HG02840 (cell line): ENCODE measurements around the gene TRHDE.

Experiments
- ATAC-seq: cut with Tn5 transposase; IDR thresholded peaks from one replicate; pipeline ENCODE4 v1.9.1; 2021; ENCODE audit warnings: mild to moderate bottlenecking, moderate library complexity, moderate number of reproducible peaks; ENCODE audit not compliant: unreplicated experiment, low FRiP score

TRHDE gene

DNA sequence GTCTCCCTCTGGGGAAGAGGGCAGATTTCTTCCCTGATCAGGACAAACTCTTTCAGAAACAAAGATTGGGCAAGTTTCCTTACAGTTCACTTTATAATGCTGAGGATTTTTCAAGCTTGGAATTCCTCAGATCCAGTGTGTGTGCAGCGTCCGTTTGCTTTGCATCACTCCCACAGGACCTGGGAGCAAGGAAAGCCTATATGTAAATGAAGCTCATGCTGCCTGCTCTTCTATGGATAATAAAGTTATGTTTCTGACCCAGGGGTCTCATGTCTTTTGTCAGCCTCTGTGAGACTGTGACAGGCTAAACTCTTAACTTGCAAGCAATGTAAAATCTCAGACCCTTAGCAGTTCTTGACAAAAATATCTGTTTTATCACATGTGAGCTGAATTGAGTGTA, 41.6 kb downstream of the TRHDE start:
- ATAC-seq: no peak

DNA sequence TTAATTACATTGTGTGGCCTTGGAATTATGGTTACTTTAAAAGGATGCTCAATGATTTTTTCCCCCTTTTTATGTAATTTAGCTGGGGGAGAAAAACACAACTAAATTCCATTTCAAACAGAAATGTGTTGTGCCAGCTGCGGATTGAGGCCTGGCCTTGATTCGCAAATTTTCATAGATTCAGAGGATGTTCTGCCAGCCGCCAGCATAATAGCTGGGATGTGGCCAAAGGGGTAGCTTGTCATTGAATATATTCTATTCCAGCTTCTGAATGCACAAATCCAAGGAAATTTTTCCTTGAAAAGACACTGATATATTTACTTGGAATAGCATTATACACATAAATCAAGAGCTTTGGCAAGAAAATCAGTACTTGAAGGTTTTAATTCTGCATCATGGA, 43.7 kb downstream of the TRHDE start:
- no peak for ATAC-seq

GRCh38 chr12:72318341-72318740, 46.2 kb downstream of the TRHDE start:
- ATAC-seq: no peak

GRCh38 chr12:72323881-72324280, 51.7 kb downstream of the TRHDE start:
- ATAC-seq: no peak

DNA sequence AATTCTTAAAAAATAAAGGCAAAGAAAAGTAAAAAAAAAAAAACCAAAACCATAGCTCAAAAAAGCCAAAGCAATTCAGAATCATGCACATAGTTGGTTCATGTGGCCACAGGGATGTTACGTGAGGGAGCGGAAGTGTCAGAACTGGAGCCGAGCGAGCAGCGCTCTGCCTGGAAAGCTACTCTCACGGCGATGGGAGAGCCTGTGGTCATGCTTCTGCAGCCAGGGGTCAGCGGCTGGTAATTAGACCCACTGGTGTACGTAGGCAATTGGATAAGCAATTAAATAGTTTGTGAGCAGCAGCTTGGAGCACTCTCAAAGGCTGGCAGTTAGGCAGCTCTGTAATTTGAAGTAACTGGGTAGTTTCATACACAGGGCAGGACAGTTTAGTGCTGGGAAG, 58.1 kb downstream of the TRHDE start:
- ATAC-seq: no peak

DNA sequence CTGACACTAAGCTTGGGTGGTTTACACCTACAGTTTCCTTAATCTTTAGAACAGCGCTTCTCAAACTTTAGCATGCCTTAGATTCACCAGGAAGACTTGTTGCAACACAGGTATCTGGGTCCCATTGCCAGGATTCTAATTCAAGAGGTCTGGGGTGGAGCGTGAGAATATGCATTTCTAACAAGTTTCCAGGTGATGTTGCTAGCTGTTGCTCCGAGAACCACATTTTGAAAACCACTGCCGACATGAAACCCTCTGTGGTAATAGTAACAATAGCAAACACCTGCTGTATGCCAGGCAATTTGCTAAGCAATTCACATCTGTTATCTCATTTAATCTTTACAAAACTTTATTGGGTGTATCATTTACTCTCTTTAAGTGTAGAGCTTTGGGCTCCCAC, 58.6 kb downstream of the TRHDE start:
- ATAC-seq: no peak

GRCh38 chr12:72337382-72337781, 65.2 kb downstream of the TRHDE start:
- ATAC-seq: no peak

GRCh38 chr12:72337946-72338345, 65.8 kb downstream of the TRHDE start:
- ATAC-seq: no peak

DNA sequence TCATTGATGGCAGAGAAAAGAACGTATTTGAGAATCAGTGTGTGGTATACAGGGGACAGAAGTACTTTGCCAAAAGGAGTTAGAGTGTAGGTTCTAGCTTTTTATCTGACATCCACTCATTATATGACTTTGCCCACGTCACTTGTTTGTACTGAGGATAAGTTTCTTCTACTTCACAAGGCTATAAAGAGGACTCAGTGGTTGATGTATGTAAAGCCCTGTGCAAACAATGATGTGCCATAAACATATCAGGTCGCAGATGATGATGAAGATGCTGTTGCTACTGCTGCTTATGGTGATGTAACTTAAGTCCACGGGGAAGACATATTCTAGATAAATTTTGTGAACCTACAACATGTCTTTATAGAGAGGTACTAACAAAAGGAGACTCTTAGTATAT, 66.3 kb downstream of the TRHDE start:
- ATAC-seq: no peak

DNA sequence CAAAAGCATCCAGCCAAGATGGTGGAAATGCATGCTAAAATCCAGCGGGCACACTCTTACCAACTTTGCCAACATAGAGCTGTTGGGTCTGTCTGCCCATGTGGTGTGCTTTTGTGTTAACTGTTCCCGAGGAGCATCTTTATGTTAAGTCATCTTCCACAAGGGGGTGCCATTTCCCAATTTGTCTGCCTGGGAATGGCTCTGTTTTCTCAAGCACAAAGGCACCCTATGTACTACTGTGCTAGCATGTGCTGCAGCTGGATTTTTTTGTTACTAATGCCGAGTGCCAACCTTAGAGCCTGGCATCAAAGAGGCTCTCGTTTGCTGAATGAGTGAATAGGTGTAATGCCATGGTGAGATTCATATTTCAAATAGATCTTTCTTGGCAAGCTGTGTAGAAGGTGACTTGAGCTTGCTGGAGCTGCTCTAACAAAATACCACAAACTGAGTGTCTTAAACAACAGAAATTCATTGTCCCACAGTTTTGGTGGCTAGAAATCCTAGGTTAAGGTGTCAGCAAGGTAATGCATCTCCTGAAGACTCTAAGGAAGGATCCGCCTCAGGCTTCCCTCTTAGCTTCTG, 74.3 kb downstream of the TRHDE start:
- ATAC-seq: peak; percentile 89

DNA sequence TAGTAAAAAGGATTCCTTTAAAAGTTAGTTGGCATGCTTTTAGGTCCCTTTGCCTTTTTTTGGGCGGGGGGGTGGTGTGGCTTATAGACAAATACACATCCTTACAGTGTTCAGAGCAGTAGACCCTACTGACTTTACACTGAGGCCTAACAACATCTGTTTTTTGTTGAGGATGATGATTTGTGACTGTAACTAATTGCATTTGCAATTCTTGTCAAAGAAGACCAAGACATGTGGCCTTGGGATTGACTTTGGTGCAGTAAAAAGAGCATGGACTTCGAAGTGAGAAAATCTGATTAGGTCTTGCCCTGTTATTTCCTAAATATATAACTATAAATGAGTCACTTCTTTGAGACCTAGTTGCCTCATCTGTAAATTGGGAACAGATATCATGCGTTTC, 77.3 kb downstream of the TRHDE start:
- ATAC-seq: no peak

DNA sequence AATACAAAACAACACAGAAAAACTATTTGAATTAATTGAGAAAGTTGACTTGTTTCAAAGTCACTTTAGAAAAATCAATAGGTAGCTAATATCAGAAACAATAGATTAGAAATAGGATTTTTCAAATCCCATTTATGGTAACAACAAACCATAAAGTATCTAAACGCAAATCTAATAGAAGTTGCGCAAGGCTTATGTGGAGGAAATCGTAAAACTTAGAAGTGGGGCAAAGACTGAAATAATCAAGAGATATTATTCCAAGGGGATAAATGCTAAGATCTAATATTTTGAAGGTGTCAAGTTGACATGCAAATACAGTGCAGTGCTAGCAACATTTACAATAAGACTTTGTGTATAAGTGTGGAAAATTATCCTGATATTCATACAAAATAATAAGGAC, 87.2 kb downstream of the TRHDE start:
- ATAC-seq: no peak

- no peak for ATAC-seq
These were observed 93.0 kb downstream of the TRHDE start for GRCh38 chr12:72365151-72365550.

DNA sequence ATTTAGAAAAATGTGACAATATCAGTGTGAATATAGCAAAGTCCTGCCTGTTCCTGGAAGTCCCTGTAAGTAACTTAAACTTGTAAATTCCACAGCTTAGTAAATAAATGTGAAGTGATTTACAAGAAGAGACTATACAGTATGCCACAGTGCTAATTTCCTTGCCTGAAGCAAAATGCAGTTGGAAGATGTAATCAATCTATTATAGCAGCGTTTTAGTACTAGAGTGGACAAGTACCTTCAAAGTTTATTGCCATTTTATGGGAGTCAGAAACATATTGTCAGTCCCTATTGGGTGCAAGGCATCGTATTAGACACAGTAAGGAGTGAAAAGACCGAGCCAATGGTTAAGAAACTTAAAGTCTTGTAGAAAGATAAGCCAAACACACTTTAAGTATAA, 94.1 kb downstream of the TRHDE start:
- no peak for ATAC-seq

- ATAC-seq: no peak
These were observed 96.1 kb downstream of the TRHDE start for GRCh38 chr12:72368298-72368697.

GRCh38 chr12:72368719-72369422, 96.7 kb downstream of the TRHDE start:
- ATAC-seq: no peak

DNA sequence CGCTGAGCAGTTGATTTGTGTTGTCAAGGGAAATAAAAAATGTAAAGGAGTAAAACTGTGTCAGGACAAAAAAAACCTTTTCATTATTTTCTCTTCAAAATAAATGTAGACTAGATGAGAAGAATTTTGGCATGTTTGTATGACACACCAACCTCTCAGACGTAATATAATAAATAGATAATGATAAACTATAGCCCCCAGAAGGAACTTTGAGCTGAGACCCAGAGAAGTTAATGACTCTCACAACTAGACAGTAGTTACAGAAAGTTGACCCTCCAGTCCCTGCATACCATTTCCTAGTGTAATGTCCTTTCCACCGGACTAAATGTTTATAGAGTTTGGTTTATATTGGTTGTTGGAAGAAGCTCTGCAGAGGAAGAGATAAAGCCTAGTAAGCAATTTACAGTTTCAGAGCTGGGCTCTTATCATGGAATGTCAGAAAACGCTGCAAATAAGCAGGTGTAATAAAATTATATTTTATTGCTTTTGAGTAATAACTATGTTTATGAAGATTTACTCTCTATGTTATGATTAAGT, 97.3 kb downstream of the TRHDE start:
- ATAC-seq: no peak

GRCh38 chr12:72380441-72380840, 108.3 kb downstream of the TRHDE start:
- no peak for ATAC-seq

GRCh38 chr12:72388322-72388721, 116.2 kb downstream of the TRHDE start:
- ATAC-seq: no peak

DNA sequence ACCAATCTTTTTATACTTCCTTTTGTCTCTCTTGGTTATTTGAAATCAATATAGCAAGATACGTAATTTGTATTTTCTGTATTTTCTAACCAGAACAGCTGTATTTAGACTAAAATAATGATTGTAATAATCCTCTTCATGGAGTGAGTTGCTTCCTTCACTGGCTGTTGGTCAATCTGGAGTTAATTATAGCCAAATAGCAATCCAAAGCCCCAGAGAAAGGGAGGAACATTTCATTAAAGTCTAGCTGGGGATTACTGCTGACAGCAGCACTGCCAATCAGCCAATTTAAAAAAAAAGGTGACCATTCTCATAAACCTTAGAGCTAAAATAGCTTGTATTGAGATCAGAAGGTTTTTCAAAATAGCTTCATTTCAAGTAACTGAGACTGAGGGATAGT, 118.0 kb downstream of the TRHDE start:
- ATAC-seq: no peak

- ATAC-seq: no peak
These were observed 133.9 kb downstream of the TRHDE start for GRCh38 chr12:72406111-72406510.

DNA sequence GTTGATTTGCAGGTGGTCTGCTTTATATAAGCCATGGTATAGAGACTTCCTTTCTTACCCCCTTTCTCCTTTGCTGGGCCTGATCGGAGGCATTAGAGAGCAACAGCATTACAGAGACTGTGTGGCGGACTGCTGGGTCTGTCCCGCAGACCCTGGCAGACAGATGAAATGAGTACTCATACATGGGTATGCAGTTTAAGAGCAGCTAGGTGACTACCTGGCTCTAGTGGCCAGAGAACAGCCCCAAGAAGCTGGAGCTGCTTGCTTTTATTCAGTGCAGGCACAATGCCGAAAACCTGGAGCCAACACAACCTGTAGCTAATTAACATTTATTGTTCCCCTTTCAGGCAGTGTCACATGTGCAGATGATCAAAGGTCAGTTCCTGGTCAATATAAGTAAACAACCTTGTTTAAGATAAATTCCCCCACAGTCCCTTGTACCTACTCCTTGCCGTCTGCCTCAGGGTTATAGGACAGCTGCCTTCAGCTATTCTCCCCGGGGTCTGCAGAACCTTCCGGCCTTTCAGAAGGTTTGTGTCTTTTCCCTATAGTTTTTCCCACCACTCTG, 160.0 kb downstream of the TRHDE start:
- ATAC-seq: no peak
